Measurements from ENCODE around the gene SEMA5B.

The SEMA5B gene

DNA sequence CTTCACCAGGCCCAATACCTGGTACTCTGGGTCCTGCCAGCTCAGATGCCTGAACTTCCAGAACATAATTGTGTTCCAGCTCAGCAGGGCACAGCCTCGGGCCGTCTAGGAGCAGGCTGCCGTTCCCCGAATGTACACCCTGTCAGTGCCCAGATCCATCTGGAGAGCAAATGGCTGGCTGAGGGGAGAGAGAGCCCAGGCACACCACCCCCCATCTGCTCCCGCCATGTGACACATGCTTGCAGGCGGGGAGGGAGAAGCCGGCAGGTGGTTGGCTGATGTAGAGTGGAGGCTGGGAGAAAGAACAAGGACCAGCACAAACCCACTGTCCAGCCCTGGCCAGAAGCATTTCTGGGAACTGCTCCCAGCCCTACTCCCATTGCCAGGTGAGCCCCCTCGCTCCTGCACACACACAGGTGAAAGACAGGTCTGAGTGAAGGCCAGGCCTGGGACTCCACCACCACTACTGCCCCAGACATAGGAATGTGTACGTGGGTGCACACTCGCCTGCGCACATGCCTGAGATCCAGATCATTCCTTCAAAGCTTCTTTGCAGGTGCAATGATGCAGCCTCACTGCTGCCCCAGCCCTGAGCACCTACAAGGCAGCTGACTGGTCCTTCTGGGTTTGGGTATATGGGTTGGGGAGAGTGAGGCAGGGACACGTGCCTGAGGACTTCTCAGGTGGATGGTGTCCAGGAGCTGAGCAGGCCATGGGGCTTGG lies 53.5 kb downstream of the SEMA5B start:
- no peak for DNase-seq (ENCODE audit: low spot score)

DNA sequence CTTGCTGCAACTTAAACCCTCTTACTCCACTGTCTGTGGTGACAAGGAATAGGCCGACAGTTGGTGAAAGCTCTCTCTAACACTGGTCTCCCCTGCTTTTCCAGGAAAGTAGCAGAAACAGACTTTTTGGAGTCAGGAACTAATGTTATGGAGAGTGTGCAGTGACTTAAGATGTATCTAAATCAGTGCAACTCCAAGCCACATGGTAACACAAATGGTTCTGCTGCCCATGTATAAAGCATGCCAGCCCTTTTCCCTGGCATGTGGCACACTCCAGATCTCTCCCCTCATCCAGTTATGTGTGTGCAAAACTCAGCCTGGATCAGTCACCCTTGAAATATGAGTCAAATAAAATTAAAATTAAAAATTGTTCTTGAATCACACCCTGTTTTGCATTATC lies 55.4 kb downstream of the SEMA5B start:
- no peak for DNase-seq (ENCODE audit: low spot score)

DNA sequence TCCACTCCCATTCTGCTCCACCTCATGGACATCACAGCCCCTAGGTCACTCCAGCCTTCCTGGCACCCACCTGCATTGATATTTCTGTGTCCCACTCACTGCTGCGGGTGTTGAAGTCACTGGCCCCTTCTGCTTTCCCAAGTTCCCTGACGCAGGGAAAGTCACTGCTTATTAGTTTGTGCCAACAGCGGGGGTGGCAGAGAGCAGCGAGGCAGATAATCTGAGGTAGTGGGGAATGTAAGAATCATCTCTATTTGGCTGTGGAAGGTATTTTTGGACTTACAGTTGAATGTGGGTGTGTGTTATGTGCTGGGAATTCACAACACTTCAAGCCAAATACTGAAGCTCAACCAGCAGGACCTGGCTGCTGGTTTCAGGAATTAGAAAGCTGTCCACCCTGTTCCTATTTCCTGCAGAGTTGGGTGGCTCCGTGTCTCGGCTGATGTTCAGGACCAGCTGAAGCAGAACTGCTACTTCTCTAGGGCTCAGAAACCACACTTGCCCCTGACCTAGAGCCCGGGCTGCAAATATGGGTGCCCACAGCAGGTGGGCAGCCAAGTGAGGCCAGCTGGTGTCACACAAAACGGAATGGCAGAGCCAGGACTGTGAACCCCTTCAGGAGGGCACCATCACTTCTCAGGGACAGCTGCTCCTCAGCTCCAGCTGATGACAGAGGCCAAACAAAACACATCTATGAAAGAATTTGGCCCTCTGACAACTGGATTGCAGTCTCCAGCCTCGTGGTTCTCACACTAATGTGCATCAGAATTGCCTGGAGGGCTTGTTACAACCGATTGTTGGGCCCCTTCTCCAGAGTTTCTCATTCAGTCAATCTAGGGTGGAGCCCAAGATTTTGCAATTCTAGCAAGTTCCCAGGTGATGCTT lies 57.7 kb downstream of the SEMA5B start:
- no peak for DNase-seq (ENCODE audit: low spot score)

DNA sequence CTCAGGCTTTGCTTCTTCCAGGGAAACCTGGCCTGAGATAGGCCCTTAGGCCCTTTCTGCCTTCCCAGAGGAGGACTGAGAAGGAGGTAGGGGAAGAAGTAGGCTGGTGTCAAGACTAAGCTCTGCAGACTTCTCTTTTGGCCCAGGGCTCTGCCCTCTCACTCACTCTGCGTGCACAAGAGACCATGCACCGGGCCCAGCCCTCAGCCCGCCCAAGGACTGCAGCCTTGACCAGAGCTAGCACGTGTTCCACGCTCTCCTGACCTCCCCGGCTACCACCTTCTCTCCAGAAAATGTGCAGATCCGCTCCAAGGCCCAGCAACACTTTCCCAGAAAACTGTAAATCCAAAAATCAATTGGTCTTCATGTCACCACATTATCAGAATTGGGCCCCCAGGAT lies 59.8 kb downstream of the SEMA5B start:
- no peak for DNase-seq (ENCODE audit: low spot score)

DNA sequence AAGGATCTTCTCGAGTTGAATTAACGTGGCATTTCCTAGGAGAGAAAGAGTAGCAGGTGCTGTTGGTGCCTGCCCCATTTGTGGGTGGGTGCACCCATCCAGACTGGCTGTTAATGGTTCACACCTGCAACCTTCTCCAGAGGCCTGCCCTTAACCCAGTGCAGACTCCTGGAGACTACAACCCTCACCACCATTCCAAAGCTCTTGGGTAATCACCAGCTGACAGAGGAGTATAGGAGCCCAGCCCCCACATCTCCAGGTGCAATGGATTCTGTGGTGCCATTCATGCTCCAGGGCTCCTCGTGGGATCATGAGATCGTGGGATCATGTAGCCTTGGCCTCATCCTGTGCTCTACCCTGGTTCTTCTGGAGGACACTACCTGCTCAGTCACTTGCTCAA lies 60.2 kb downstream of the SEMA5B start:
- DNase-seq (ENCODE audit: low spot score): no peak

DNA sequence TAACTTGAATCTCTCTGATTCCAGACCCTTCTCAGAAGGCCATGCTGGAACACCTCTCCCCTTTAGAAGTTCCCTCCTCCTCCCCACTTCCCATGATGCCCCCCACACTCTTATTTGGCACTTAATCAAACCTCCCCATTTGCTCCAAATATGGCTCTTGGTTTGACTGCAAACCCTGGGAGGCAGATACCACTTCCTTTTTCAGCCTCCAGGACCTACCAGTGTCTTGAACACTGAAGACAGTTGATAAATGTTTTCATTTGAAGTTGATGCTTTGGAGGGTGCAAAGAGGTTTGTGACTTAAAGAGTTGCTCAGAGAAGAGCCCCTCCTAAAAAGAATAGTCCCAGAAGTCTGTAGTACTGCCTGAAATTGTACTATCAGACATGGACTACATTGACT lies 61.5 kb downstream of the SEMA5B start:
- no peak for DNase-seq (ENCODE audit: low spot score)

DNA sequence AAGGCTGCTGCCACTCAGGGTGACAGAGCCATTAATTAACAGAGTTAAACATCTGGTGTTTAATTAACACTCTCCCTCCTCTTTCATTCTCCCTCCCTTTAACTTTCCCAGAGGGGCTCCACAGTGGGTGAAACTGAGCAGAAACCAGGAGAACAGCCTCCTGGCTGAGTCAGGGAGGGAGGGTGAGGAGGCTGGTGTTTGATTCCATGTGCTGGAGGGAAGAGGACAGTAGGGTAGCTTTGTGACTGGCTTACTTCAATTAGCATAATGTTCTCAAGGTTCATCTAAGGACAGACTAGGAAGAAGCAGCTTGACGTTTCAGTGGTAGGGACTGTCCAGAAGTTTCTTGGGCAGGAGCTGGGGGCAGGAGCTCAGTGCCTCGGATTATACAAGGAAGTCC lies 62.8 kb downstream of the SEMA5B start:
- DNase-seq (ENCODE audit: low spot score): no peak

DNA sequence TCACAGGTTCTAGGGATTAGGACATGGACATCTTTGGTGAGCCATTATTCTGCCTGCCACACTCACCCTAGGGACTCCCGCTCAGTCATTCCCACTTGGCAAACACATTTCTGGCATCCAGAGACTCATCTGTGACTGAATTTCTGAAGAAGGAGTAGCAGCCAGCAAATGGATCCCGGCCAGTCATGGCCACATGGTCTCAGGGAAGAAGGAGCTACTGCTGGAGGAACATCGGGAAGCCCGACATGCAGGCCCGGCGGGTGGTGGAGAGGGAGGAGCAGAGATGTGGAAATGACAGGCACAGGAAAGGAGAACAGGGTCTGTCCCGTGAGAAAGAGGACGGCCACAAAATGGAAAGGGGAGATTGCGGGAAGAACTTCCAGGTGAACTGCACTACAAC lies 65.4 kb downstream of the SEMA5B start:
- DNase-seq (ENCODE audit: low spot score): no peak

DNA sequence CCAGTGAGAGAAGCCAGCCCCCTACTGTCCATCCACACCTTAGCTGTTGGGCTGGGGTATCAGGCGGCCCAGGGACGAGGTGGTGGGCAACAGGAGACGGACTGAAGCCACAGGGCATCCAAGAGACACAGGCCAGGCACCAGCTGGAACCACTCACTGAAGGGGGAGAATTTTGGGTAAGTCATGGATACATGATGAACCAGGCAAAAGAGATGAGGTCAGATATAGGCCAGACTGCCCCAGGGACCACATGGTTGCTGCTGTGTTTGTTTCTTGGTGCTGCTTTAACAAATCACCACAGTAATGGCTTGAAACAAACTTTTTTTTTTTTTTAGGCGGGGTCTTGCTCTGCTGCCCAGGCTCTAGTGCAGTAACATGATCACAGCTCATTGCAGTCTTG lies 66.4 kb downstream of the SEMA5B start:
- DNase-seq (ENCODE audit: low spot score): no peak

DNA sequence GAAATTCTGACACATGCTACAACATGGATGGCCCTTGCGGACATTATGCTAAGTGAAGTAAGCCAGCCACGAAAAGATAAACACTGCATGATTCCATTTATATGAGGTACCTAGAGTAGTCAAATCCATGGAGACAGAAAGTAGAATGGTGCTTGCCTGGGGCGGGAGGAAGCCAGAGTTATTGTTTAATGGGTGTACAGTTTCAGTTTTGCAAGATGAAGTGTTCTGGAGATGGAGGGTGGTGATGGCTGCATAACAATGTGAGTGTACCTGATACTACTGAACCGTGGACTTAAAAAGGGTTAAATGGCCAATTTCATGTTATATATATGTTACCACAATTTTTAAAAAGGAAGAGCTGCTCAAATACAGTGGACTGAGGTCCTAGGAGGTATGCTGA lies 66.9 kb downstream of the SEMA5B start:
- DNase-seq (ENCODE audit: low spot score): no peak

DNA sequence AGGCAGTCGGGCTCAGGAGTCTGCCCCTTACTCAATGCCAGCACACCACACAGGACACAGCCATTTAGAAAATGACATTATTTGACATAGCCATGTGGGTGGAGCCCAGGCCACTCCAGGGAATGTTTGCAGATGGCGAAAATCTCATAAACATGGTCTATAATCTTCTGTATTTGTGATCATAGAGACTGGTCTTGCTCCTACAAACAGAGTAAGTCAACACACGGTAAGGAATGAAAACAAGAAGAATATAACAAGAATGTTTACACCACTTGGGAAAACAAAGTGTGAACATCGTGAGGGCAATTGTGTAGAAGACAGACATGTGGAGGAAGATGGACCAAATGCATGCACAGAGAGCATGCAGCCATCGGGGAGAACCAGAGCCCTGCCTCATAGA lies 68.2 kb downstream of the SEMA5B start:
- no peak for DNase-seq (ENCODE audit: low spot score)

DNA sequence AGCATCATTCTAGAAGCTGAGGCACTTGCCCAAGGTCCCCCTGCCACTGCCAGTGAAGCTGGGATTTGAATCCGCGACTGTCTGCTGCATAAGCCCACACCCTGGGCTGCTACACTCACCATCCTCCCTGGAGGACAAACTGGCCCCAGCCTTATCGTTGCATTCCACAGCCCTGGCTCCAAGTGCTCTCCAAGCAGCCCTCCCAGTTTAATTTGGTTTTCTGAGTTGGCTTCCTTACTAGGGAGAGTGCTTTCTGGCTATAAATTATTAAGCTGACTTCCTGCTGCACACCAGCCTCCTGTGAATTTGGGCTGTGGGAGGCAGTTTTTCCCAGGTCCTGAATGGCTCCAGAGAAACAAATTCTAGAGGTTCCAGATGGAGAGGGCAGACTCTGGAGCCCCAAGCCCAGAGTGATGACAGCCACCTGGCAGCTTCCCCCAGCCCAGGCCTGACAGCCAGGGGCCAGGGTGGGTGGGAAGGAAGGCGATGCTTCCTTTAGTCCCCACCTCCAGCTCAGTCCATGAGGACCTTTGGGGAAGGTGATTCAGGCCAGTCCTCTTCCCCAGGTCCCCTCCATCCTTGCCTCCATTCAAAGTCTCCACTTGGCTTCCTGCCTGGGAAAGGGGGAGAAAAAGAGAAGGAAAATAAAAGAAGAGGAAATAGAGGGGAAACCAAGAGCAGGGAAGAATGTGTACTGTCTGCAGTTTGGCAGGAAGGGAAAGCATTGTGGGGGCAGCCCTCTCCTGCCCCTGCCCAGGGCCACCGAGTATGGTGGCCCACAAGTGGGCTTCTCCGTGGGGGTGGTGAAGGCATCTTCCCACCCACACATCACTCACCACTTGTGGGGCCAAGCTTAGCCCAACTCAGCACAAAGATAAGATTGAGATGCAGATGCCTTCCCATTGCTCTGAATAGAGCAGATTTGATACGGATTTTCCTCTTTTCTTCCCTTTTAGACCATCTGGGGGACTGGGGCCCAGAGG lies 69.6 kb downstream of the SEMA5B start:
- no peak for DNase-seq (ENCODE audit: low spot score)

DNA sequence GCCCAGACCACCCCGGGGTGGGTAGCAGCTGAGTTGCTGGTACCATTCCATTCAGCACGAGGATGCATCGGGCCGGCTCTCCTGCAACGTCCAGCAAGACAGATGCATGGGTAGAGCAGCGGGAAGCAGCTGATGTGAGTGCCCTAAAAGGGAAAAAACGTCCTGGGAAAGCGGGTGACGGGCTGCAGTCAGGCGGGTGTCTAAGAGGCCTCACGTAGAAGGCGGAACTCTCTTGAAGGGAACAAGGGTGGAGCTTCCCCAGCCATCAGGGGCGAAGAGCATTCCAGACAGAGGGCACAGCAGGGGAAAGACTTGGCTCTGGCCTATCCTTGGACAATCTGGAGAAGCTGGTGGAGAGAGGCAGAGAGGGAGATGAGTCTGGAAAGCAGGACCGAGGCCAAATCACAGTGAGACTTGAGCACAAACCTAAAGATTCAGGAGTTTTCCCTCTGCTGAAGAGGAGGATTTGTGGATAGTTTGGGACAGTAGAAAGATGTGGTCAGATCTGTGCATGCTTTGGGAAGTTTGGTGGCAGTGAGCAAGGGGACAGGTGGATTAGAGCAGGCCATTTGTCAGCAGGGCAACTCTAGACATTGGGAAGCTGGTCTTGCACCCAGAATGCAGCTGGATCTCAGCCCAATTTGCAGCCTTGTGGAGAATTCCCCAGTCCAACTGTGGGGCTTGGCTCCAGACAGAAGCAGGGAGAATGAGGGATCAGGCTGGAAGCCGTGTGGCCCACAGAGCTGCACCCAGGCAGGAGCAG lies 70.7 kb downstream of the SEMA5B start:
- no peak for DNase-seq (ENCODE audit: low spot score)

DNA sequence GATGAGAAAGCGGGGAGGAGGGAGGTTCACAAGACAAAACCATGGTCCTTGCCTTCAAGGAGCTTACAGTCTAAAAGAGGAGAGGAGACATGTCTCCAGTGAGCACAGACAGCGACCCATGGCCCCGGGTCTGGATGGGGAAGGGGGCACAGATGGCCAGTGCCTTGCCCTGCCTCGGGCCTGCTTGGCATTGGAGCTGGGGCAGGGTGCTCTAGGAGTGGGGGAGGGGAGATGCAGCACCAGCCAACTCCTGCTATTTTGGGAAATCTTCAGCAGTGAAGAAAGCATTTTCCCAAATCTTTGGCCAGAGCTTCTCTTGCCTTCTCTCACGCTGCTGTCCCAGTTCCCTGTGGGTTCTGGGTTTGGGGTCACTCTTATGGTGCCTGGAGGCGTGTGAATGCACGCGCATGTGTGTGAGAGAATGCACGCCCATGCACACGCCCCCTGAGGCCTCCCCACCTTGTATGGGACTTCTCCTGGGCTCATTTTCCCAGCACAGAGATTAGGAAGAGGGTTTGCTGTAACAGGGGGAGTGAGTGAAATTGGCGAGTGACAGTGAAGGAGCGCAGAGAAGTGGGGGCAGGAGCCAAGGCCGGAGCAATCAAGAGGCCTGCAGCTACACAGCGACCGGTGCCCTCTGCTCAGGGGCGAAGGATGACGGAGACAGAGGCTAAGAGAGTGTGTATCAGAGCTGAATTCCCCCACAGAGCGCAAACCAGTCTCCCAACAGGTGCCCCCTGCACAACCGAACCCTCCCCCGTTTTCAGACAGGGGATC lies 71.5 kb downstream of the SEMA5B start:
- DNase-seq (ENCODE audit: low spot score): no peak

DNA sequence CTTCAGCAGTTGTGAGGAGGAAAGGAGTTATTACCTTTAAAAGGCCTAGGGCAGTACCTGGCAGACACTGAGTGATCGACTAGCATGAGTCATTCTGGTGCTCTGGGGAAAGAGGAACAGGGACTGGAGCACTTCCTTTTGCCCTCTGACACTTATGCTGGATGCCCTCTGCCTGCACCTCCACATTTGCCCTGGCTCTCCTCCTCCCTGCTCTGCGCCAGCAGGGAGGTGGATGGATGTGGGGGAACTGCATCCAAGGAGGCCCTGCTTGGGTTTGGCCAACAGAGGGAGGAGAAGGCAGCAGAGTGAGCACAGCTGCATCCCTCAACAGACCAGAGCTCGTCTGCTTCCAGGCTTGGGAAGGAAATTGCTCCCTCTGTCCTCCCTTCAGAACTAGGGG lies 75.0 kb downstream of the SEMA5B start:
- DNase-seq (ENCODE audit: low spot score): no peak

DNA sequence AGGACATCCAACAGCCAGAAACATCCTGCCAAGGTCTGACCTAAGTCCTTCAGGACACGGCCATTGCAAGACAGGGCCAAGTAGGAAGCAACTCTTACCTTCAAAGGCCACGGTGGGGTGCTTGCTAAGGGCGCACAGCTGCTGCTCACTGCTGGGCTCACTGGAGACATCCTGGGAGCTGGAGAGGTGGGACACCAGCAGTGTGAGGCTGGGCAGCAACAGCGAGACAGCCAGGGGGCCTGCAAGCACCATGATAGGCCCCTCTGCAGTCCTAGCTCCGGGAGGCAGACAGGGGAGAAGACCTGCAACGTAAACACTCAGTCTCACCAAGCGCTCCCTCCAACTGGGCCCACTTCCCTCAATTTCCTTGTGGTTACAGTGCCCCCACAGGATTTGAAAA lies 79.2 kb downstream of the SEMA5B start:
- no peak for DNase-seq (ENCODE audit: low spot score)

DNA sequence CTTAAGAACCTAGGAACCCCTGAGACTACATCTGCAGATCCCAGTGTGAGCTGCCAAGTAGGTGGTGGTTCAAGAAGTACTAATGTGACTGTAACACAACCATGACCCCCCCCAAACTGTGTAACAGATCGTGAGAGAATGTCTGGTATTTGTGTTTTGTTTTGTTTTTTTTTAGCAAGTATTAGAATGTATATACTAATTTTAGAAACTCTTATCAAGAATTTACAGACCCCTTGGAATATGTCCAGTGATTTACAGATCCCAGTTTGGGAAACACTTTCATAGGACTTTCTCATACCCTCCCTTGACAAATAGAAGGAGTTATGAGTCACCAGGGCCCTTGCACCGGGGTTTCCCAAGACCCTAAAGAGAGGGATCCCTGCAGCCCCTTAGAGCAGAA lies 79.8 kb downstream of the SEMA5B start:
- DNase-seq (ENCODE audit: low spot score): no peak

DNA sequence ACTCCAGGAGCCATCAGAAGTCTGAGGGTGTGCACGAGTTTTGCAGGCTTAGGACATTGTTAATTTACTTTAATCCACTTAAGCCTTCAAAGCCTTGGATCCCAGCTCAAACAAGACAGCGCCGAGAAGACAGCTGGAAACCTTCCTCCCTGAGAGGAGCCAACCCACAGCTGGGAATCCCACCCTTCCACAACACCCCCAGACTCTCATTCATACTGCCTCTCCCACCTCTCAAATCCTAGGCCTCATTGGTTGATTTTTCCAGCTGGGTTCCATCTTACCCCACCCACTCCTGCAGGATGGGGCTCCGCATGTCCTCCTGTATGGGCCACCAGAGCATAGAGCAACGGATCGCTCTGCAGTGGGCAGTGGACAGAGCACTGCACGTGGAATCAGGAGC lies 80.4 kb downstream of the SEMA5B start:
- no peak for DNase-seq (ENCODE audit: low spot score)

DNA sequence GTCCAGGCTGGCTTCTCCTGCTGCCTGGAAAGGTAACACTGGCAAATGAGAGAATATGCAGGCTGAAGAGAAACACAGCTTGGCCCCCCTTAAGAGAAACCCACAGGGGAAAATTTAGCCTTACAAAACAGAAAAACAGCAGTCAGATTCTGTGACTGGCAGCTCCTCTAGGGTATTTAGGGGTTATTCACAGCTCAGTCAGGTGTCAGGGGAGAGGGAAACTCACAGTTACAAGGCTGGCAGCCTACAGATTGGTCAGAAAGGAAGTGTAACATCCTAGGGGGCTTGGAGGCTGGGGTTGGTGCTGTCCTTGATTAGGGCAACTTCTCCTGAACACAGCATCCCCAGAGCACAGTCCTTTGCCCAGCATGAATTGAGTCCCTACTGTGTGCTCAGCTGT lies 81.4 kb downstream of the SEMA5B start:
- DNase-seq (ENCODE audit: low spot score): no peak

DNA sequence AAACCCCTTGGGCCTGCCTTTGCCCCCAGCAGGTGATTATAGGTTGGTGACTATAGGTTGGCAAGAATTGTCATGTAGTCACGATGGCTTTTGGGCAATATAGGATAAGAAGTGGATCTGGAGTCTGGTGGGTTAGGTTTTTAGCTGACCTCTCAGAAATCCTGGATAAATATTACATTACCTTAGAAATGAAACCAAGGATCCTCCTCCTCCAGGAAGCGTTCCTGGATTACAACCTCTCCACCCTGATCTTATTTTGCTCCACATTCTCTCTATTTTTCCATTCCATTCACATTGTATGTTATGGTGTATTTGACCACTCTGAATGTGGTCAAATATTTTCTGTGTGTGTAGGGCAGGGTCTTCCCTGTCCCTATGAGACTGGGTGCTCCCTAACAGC lies 82.3 kb downstream of the SEMA5B start:
- no peak for DNase-seq (ENCODE audit: low spot score)

DNA sequence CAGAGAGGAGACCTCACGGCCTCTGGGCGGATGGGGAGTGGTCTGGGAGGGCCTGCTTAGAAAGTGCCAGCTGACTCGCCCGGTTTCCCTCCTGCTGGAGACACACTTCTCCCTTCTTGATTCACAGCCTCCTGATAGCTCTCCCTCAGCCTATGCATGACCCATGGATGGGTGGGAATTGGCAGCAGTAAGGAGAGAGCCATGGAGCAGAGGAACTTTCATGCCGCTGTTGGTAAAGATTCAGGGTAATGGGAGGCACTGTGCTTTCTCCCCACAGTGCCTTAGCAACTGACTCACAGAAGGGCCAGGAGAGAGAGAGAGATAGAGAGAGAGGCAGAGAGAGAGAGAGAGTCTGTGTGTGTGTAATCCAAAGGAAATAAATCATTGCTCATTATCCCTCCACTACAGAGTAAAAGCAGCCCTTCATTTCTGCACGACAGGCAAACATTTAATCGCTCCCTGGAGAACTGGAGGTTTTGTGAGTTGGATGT lies 82.8 kb downstream of the SEMA5B start:
- no peak for DNase-seq (ENCODE audit: low spot score)
